Left ventricle myocardium inferior (tissue), 1 donor: Measurements from ENCODE around the gene FAM181A. TPM values are rescaled to one million over a fixed set of nuclear protein-coding genes. Genes with fewer than 3 reads are reported as not detected.

Experiments
- DNase-seq: peaks from one replicate; pipeline ENCODE4 v3.0.0-alpha.2; 2020
- H3K27ac ChIP-seq: fragments of 200-600 bp; replicated peaks from 2 replicates; pipeline ENCODE4 v1.8.0; 2021
- H3K27me3 ChIP-seq: fragments of 200-600 bp; 2 replicates; pipeline ENCODE4 v1.8.0; 2021; ENCODE audit warnings: low read depth
- H3K36me3 ChIP-seq: fragments of 200-600 bp; 2 replicates; pipeline ENCODE4 v1.8.0; 2021
- H3K4me1 ChIP-seq: fragments of 200-600 bp; 2 replicates; pipeline ENCODE4 v1.8.0; 2021
- H3K4me3 ChIP-seq: fragments of 200-600 bp; 2 replicates; pipeline ENCODE4 v1.8.0; 2021; ENCODE audit warnings: mild to moderate bottlenecking, moderate library complexity
- H3K9me3 ChIP-seq: fragments of 200-600 bp; replicated peaks from 2 replicates; pipeline ENCODE4 v1.8.0; 2021
- CTCF ChIP-seq: fragments of 200-600 bp; IDR thresholded peaks from 2 replicates; pipeline ENCODE4 v1.8.0; 2021; ENCODE audit warnings: antibody characterized with exemption, mild to moderate bottlenecking, borderline replicate concordance
- intact Hi-C: fragments of 100-400 bp; cut with micrococcal nuclease; formaldehyde crosslinking; loops from one replicate; pipeline ENCODE4 v1.11.0; 2022
- total RNA-seq: library from RNA; stranded (reverse); fragmentation: NEBNext Ultra II Directional; extraction: Animal tissue kit (Norgen Biotek cat#: 25700); gene quantifications from one replicate; pipeline ENCODE4 v1.2.1, GENCODE V29; 2021
- donor health status: DM: no; HTN: yes; CAD: no; lungs with severe emphysema.

Gene FAM181A
- total RNA-seq, 1 donor from 2014 or later = not detected

- Histone ChIP-seq H3K4me1 (no peaks in the 10 kb centered on the region), H3K27ac (no peak overlapping the region), H3K27me3 (no peaks in the 10 kb centered on the region), H3K9me3 (peaks cover 5% of the 10 kb centered on the region), H3K36me3 (no peaks in the 10 kb centered on the region), H3K4me3 (no peak overlapping the region)
- intact Hi-C loops = no loop called here
- DNase-seq = no peak
- no peak for TF ChIP-seq CTCF
Observed at GRCh38 chr14:93923626-93924025, 3.5 kb upstream of the FAM181A start.

GRCh38 chr14:93924592-93925355, 2.4 kb upstream of the FAM181A start:
- no peaks in the 10 kb centered on the region for H3K4me1 ChIP-seq
- DNase-seq = no peak
- H3K27me3 ChIP-seq = no peaks in the 10 kb centered on the region
- no peak overlapping the region for H3K4me3 ChIP-seq
- no peak for TF ChIP-seq CTCF
- H3K36me3 ChIP-seq = no peaks in the 10 kb centered on the region
- no peak overlapping the region for H3K27ac ChIP-seq
- intact Hi-C loops = no loop called here
- H3K9me3 ChIP-seq = peaks cover under 1% of the 10 kb centered on the region

- Histone ChIP-seq H3K4me3 (no peak overlapping the region), H3K27me3 (no peaks in the 10 kb centered on the region), H3K9me3 (no peaks in the 10 kb centered on the region), H3K36me3 (no peaks in the 10 kb centered on the region), H3K4me1 (no peaks in the 10 kb centered on the region), H3K27ac (no peak overlapping the region)
- TF ChIP-seq CTCF = no peak
- intact Hi-C loops = no loop called here
- DNase-seq = no peak
Observed at GRCh38 chr14:93925374-93925895, 1.7 kb upstream of the FAM181A start.

- intact Hi-C loops = no loop called here
- Histone ChIP-seq H3K27ac (no peak overlapping the region), H3K4me1 (no peaks in the 10 kb centered on the region), H3K36me3 (peaks cover 4% of the 10 kb centered on the region), H3K4me3 (no peak overlapping the region), H3K9me3 (no peaks in the 10 kb centered on the region), H3K27me3 (no peaks in the 10 kb centered on the region)
- no peak for DNase-seq
- TF ChIP-seq CTCF = no peak
Observed at GRCh38 chr14:93926245-93926872, 785 bp upstream of the FAM181A start.

DNA sequence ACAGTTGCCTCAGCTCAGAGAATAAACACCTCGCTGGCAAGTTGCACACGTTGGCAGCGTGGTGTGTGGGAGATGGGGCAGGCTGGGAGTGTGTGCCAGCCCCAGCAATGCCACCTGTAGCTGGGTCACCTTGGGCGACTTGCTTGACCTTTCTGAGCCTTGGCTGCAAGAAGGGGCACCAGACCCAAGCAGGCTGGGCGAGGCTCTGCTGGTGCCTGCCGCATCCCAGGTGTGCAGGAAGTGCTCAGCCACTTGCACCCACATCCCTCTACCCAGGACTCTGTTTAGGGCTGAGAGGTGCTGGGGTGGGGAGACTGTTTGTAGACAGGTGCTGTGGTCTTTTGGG, 629 bp downstream of the FAM181A start:
- DNase-seq = no peak

More for the DNA sequence above, 629 bp downstream of the FAM181A start:
- Histone ChIP-seq H3K27me3 (no peaks in the 10 kb centered on the region), H3K36me3 (peaks cover 11% of the 10 kb centered on the region), H3K27ac (no peak overlapping the region), H3K4me3 (no peak overlapping the region), H3K4me1 (no peaks in the 10 kb centered on the region), H3K9me3 (no peaks in the 10 kb centered on the region)
- TF ChIP-seq CTCF = no peak
- intact Hi-C loops = no loop called here
